HepG2 (cell line): ENCODE data around the gene TNS1. TPM values are rescaled to one million over a fixed set of nuclear protein-coding genes. Genes with fewer than 3 reads are reported as not detected.

ENCODE experiments used
- ATAC-seq: fragments of 200-7000 bp; cut with Tn5 transposase; 3 replicates; pipeline ENCODE4 v1.9.1; 2020; ENCODE audit warnings: mild to moderate bottlenecking, moderate library complexity
- BruUV-seq: library from RNA; stranded (reverse); fragments of 400-500 nt; replicated peaks from 2 replicates; lab custom pipeline; 2021; lab: Mats Ljungman, UMichigan
- CTCF ChIA-PET: fragments of 300-600 bp; formaldehyde crosslinking; extraction: SDS; loops from one replicate; lab custom pipeline; 2021; ENCODE audit warnings: low total read pairs, inconsistent platforms, low intra/inter-chr PET ratio; lab: Yijun Ruan, JAX
- POLR2A ChIA-PET: fragments of 350-600 bp; sonication (Branson Sonifier 250); formaldehyde crosslinking; loops from one replicate; lab custom pipeline; 2020; ENCODE audit warnings: antibody characterized with exemption, inconsistent platforms; lab: Yijun Ruan, JAX
- DNase-seq: peaks from one replicate; pipeline ENCODE4 v3.0.0-alpha.2; 2015; ENCODE audit warnings: low spot score
- FAIRE-seq: peaks from 3 replicates; lab custom pipeline; 2011; peaks lifted over from hg19 to GRCh38; lab: Jason Lieb, UNC
- H2AFZ ChIP-seq: one replicate; pipeline ENCODE4 v1.6.1; 2011; ENCODE audit warnings: low read length, inconsistent platforms
- H3K27ac ChIP-seq: fragments of 300-600 bp; 3 replicates; pipeline ENCODE4 v1.8.0; 2011; ENCODE audit warnings: mixed run types, mild to moderate bottlenecking, mixed read lengths, low read length, inconsistent platforms; ENCODE audit not compliant: insufficient read depth; ENCODE audit errors: extremely low read length
- H3K27me3 ChIP-seq, 2 experiments: fragments of 200-600 bp in 1 of 2; 2 replicates in 1 of 2; 3 replicates in 1 of 2; pipeline versions ENCODE4 v1.6.0 to v1.8.0; 2011; ENCODE audit warnings: low read length in 2 of 2, mild to moderate bottlenecking in 2 of 2, moderate library complexity in 2 of 2, inconsistent platforms in 1 of 2; ENCODE audit not compliant: insufficient read depth in 2 of 2, control insufficient read depth in 1 of 2
- H3K36me3 ChIP-seq, 2 experiments: fragments of 200-600 bp in 1 of 2; replicated peaks in 1 of 2; 2 replicates in 1 of 2; 3 replicates in 1 of 2; pipeline versions ENCODE4 v1.5.1 to v1.8.0; 2011; ENCODE audit warnings: low read length in 2 of 2, inconsistent platforms in 1 of 2; ENCODE audit not compliant: insufficient read depth in 2 of 2, control insufficient read depth in 1 of 2
- H3K4me1 ChIP-seq: 2 replicates; pipeline ENCODE4 v1.5.1; 2012; ENCODE audit warnings: low read length, inconsistent platforms; ENCODE audit not compliant: insufficient read depth
- H3K4me2 ChIP-seq: 2 replicates; pipeline ENCODE4 v1.6.0; 2011; ENCODE audit warnings: low read depth, low read length, inconsistent platforms
- H3K4me3 ChIP-seq, 3 experiments: fragments of 200-600 bp in 1 of 3; sonication (generic), shearing (Covaris generic) in 1 of 3; replicated peaks in 1 of 3; 2 replicates each; pipeline ENCODE4 v1.5.1; 2011 to 2016; ENCODE audit warnings: low read length in 3 of 3, inconsistent platforms in 2 of 3, low read depth in 2 of 3, mild to moderate bottlenecking in 2 of 3, control low read depth in 1 of 3, mixed read lengths in 1 of 3; ENCODE audit not compliant: insufficient read depth in 1 of 3
- H3K79me2 ChIP-seq: one replicate; pipeline ENCODE4 v1.6.1; 2011; ENCODE audit warnings: low read length, inconsistent platforms; ENCODE audit not compliant: insufficient read depth
- H3K9ac ChIP-seq: 2 replicates; pipeline ENCODE4 v1.6.0; 2011; ENCODE audit warnings: mild to moderate bottlenecking, low read depth, low read length, inconsistent platforms; ENCODE audit not compliant: insufficient read depth
- H3K9me3 ChIP-seq: 2 replicates; pipeline ENCODE4 v1.5.1; 2012; ENCODE audit warnings: mild to moderate bottlenecking, low read length
- H4K20me1 ChIP-seq: 2 replicates; pipeline ENCODE4 v1.6.0; 2011; ENCODE audit warnings: inconsistent platforms, mild to moderate bottlenecking, low read length, moderate library complexity; ENCODE audit not compliant: insufficient read depth
- ARID3A ChIP-seq: IDR thresholded peaks from 2 replicates; pipeline ENCODE4 v1.6.1; 2012; ENCODE audit warnings: low read depth, low read length, improper control_type of control experiment
- ASH2L ChIP-seq: fragments of 300-600, 200-600 bp; sonication (generic); IDR thresholded peaks from 2 replicates; pipeline ENCODE4 v1.7.0; 2017; ENCODE audit warnings: low read depth, mild to moderate bottlenecking, moderate library complexity, mixed read lengths, low read length; ENCODE audit not compliant: insufficient read length
- BHLHE40 ChIP-seq: IDR thresholded peaks from 2 replicates; pipeline ENCODE4 v1.6.1; 2011; ENCODE audit warnings: low read length, improper control_type of control experiment
- CC2D1A ChIP-seq: sonication (generic); formaldehyde crosslinking; IDR thresholded peaks from 2 replicates; pipeline ENCODE4 v1.8.1; 2023; ENCODE audit warnings: mild to moderate bottlenecking, missing genetic modification reagents
- JUN ChIP-seq: sonication (generic); formaldehyde crosslinking; IDR thresholded peaks from 2 replicates; pipeline ENCODE4 v1.4.0; 2020; ENCODE audit warnings: mild to moderate bottlenecking, missing genetic modification reagents
- ZNF263 ChIP-seq: sonication (generic); formaldehyde crosslinking; IDR thresholded peaks from 2 replicates; pipeline ENCODE4 v1.4.0; 2020; ENCODE audit warnings: missing genetic modification reagents
- ZNF563 ChIP-seq: sonication (generic); formaldehyde crosslinking; IDR thresholded peaks from 2 replicates; pipeline ENCODE4 v1.8.0; 2022; ENCODE audit warnings: mild to moderate bottlenecking, moderate library complexity, missing genetic modification reagents
- ZNF670 ChIP-seq: sonication (generic); formaldehyde crosslinking; IDR thresholded peaks from 2 replicates; pipeline ENCODE4 v1.8.0; 2022; ENCODE audit warnings: mild to moderate bottlenecking, missing genetic modification reagents, borderline replicate concordance
- ZNF772 ChIP-seq: sonication (generic); formaldehyde crosslinking; IDR thresholded peaks from 2 replicates; pipeline ENCODE4 v1.5.0; 2020; ENCODE audit warnings: mild to moderate bottlenecking, missing genetic modification reagents
- ZNF781 ChIP-seq: sonication (generic); formaldehyde crosslinking; IDR thresholded peaks from 2 replicates; pipeline ENCODE4 v1.5.1; 2020; ENCODE audit warnings: borderline replicate concordance, mild to moderate bottlenecking, missing genetic modification reagents; ENCODE audit errors: not compliant biosample characterization
- ZXDC ChIP-seq: sonication (generic); formaldehyde crosslinking; IDR thresholded peaks from 2 replicates; pipeline ENCODE4 v1.5.0; 2020; ENCODE audit warnings: mild to moderate bottlenecking, missing genetic modification reagents
- WGBS: methylation state at CpG from one replicate; pipeline ENCODE4 v1.1.6; 2017; ENCODE audit warnings: low lambda C conversion rate; 5-methylcytosine and 5-hydroxymethylcytosine counted together
- in situ Hi-C: cut with HindIII; loops from 2 replicates; pipeline ENCODE4 v1.10.0; 2017; ENCODE audit warnings: low pct_unique_long_range_greater_than_20kb; ENCODE audit not compliant: extremely low pct_ligation_motif_present
- intact Hi-C: fragments of 100-400 bp; cut with micrococcal nuclease; formaldehyde crosslinking; loops from one replicate; pipeline ENCODE4 v1.10.0; 2022; ENCODE audit not compliant: unreplicated experiment
- polyA plus RNA-seq, 8 experiments: library from polyadenylated mRNA; depleted of rRNA in 3 of 8; stranded (reverse) in 7 of 8; unstranded in 1 of 8; fragments of >200 nt; fragmentation: Illumina TruSeq in 4 of 8; extraction: Trizol in 4 of 8; gene quantifications; 2 replicates each; pipeline versions ENCODE4 v1.2.1 to v1.2.3, GENCODE V29; 2011 to 2016; ENCODE audit warnings: low read depth in 4 of 8, missing spikeins in 1 of 8, mixed read lengths in 1 of 8; ENCODE audit not compliant: insufficient read depth in 1 of 8
- total RNA-seq, 5 experiments: library from RNA; depleted of rRNA; stranded (reverse); fragments of >200 nt; fragmentation: Illumina TruSeq; extraction: Trizol; gene quantifications; 2 replicates each; pipeline ENCODE4 v1.2.3, GENCODE V29; 2016; ENCODE audit warnings: low read depth in 1 of 5
- TF ChIP-seq, protein P1 (sequence below): sonication (generic); formaldehyde crosslinking; IDR thresholded peaks from 2 replicates; pipeline ENCODE4 v1.4.0; 2020; ENCODE audit warnings: missing genetic modification reagents
- TF ChIP-seq, protein P2 (sequence below): IDR thresholded peaks from 2 replicates; pipeline ENCODE4 v1.6.1; 2016
- TF ChIP-seq, protein P3 (sequence below): sonication (generic); formaldehyde crosslinking; IDR thresholded peaks from 2 replicates; pipeline ENCODE4 v1.9.0; 2021; ENCODE audit warnings: missing genetic modification reagents, mild to moderate bottlenecking, borderline replicate concordance
- TF ChIP-seq, protein P4 (sequence below): sonication (generic); formaldehyde crosslinking; IDR thresholded peaks from 2 replicates; pipeline ENCODE4 v1.4.0; 2020; ENCODE audit warnings: missing genetic modification reagents, borderline replicate concordance

Gene TNS1
- total and polyA plus RNA-seq, 2 of the 13 experiments (the other 11 are each of a cell fraction or from before 2014, with no cell fraction given), result 1.9 to 118 TPM

DNA sequence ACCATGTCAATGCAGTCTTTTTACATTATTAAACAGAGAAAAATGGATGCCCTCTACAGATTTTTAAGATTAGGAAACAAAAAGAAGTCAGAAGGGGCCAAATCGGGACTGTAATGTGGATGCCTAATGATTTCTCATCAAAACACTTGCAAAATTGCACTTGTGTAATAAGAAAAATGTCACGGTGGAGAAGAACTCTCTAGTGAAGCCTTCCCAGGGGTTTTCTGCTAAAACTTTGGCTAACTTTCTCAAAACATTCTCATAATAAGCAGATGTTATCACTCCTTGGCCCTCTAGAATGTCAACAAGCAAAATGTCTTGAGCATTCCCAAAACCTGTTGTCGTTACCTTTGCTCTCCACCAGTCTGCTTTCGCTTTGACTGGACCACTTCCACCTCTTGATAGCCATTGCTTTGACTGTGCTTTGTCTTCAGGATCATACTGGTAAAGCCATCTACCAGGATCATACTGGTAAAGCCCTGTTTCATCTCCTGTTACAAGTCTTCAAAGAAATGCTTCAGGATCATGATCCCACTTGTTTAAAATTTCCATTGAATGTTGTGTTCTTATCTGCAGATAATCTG is 226.8 kb downstream of the TNS1 start:
- Histone ChIP-seq H3K9ac (no peak overlapping the region), H3K4me3 (no peak overlapping the region), H4K20me1 (no peaks in the 10 kb centered on the region; the same call in 1 of the 2 replicates), H3K27ac (no peak overlapping the region), H3K27me3 (no peaks in the 10 kb centered on the region), H2AFZ (no peak overlapping the region), H3K9me3 (no peaks in the 10 kb centered on the region), H3K4me2 (no peak overlapping the region), H3K79me2 (no peaks in the 10 kb centered on the region), H3K4me1 (no peaks in the 10 kb centered on the region), H3K36me3 (no peaks in the 10 kb centered on the region)
- DNase-seq (no peak), FAIRE-seq (no peak), ATAC-seq (no peak)
- intact Hi-C loops (no loop called here), in situ Hi-C loops (no loop called here)
- CTCF ChIA-PET, result no interaction called here
- POLR2A ChIA-PET, result no interaction called here
- 38% methylated on average over 4 of the region's 4 CpGs for WGBS
- no TSS peak for BruUV-seq
- TF ChIP-seq, protein P1, sequence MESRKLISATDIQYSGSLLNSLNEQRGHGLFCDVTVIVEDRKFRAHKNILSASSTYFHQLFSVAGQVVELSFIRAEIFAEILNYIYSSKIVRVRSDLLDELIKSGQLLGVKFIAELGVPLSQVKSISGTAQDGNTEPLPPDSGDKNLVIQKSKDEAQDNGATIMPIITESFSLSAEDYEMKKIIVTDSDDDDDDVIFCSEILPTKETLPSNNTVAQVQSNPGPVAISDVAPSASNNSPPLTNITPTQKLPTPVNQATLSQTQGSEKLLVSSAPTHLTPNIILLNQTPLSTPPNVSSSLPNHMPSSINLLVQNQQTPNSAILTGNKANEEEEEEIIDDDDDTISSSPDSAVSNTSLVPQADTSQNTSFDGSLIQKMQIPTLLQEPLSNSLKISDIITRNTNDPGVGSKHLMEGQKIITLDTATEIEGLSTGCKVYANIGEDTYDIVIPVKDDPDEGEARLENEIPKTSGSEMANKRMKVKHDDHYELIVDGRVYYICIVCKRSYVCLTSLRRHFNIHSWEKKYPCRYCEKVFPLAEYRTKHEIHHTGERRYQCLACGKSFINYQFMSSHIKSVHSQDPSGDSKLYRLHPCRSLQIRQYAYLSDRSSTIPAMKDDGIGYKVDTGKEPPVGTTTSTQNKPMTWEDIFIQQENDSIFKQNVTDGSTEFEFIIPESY (CRISPR knock-in tag), result no peak
- no peak for TF ChIP-seq JUN (CRISPR knock-in tag)
- no peak for TF ChIP-seq ZNF781
- no peak for TF ChIP-seq ZNF670
- TF ChIP-seq, protein P2, sequence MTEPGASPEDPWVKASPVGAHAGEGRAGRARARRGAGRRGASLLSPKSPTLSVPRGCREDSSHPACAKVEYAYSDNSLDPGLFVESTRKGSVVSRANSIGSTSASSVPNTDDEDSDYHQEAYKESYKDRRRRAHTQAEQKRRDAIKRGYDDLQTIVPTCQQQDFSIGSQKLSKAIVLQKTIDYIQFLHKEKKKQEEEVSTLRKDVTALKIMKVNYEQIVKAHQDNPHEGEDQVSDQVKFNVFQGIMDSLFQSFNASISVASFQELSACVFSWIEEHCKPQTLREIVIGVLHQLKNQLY (CRISPR knock-in tag), result no peak
- no peak for TF ChIP-seq ZNF772
- TF ChIP-seq ZXDC (CRISPR knock-in tag), result no peak
- TF ChIP-seq, protein P3, sequence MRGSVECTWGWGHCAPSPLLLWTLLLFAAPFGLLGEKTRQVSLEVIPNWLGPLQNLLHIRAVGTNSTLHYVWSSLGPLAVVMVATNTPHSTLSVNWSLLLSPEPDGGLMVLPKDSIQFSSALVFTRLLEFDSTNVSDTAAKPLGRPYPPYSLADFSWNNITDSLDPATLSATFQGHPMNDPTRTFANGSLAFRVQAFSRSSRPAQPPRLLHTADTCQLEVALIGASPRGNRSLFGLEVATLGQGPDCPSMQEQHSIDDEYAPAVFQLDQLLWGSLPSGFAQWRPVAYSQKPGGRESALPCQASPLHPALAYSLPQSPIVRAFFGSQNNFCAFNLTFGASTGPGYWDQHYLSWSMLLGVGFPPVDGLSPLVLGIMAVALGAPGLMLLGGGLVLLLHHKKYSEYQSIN (CRISPR knock-in tag), result no peak
- TF ChIP-seq BHLHE40, result no peak
- TF ChIP-seq, protein P4, sequence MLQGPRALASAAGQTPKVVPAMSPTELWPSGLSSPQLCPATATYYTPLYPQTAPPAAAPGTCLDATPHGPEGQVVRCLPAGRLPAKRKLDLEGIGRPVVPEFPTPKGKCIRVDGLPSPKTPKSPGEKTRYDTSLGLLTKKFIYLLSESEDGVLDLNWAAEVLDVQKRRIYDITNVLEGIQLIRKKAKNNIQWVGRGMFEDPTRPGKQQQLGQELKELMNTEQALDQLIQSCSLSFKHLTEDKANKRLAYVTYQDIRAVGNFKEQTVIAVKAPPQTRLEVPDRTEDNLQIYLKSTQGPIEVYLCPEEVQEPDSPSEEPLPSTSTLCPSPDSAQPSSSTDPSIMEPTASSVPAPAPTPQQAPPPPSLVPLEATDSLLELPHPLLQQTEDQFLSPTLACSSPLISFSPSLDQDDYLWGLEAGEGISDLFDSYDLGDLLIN (CRISPR knock-in tag), result no peak
- no peak for TF ChIP-seq CC2D1A (CRISPR knock-in tag)
- no peak for TF ChIP-seq ZNF263 (CRISPR knock-in tag)
- no peak for TF ChIP-seq ZNF563 (CRISPR knock-in tag)
- no peak for TF ChIP-seq ARID3A
- no peak for TF ChIP-seq ASH2L
